ENCODE results near the gene PTPN14.

The PTPN14 gene

DNA sequence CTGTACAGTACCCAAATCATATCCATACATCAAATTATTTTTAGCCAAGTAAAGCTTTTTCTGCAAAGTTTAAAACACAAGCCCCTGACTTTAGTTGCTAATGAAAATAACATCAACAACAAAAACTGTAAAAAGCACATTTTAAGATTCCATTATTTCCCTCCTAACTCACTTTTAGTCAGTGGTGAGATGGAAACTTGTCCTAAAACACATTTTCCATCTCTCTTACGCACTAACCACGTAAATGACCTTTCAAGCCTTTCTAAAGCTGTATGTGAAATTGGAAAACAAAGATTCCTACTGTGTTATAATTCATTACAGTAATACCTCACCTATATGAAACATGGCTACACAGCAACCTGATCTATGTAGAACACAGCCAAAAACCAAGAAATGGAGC is 77.5 kb downstream of the PTPN14 start:
- no peak for DNase-seq

DNA sequence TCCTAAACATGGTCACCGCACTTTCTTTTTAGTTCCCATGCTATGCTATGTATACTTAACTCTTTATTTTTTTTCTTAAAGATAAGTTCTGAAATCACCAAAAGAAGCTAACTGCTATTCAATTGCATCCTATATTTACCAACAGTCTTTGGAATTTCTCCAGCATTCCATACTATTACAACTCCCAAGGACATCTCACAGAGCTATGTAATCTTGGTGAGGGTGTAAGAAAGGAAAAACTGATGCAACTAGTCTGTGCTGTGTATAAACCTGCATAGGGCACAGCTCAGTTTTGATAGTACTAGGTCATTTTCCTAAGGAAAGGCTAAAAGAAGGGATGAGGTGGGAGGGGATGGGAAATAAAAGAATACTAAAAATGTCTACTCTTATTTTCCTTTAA is 78.0 kb downstream of the PTPN14 start:
- DNase-seq = no peak

DNA sequence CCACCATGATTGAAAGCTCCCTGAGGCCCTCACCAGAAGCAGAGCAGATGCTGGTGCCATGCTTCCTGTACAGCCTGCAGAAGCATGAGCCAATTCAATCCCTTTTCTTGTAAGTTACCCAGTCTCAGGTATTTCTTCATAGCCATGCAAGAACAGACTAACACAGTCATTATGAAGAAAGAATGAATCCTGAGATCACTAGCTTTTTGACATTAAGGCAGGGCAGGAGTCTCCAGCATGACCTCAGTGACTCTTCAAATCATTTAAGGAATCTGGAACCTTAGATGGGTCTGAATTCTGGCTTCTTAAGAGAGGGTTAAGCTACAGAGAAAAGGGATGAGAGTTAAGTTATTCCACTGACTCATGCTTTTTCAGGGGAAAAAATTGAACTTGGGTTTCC is 79.0 kb downstream of the PTPN14 start:
- no peak for DNase-seq

DNA sequence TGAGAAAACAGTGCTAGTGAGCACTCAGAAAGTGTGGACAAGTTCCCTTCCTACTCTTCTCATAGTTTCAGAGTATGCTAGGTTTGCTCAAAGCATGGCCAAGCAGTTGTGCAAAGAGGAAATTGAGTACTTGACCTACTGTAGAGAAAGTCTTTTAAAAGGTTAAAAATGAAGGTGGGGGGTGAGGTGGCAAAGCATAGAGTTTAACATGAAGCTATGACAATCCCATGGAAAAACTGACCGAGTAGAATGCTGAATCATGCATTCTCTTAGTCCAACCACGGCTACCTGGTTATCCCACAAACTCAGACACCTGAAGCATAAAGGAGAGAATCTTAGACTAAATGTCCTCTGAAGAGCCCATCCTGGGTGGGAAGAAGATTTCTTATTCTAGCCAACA is 79.9 kb downstream of the PTPN14 start:
- no peak for DNase-seq

DNA sequence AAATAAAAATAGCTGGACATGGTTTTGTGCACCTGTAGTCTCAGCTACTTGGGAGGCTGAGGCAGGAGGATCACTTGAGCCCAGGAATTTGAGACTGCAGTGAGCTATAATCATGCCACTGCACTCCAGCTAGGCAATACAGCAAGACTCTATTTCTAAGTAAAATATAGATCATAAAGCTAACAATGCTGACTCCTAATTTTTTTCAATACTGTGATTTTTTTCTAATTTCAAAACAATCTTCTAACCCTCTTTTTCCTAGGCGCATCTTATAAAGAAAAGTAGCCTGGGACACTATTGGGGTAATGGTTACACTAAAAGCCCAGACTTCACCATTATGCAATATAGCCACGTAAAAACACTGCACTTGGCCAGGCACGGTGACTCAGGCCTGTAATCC is 81.3 kb downstream of the PTPN14 start:
- no peak for DNase-seq

DNA sequence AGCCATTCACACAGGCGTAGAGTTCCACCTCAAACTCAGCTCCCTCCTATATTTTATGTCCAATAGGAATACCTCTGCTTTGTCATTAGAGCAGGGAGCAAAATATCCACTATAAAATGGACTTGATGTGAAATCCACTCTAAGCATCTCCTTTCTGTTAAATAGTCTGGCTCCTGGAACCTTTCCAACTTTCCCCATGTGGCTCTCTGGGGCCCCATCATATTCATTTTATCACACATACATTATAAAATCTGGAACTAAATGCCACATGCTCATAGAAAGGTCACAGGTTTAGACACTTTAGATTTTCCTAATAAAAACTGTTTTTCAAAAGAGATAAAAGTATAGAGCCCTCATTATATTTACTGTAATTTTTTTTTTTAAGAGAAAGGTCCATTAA is 82.1 kb downstream of the PTPN14 start:
- DNase-seq = no peak

DNA sequence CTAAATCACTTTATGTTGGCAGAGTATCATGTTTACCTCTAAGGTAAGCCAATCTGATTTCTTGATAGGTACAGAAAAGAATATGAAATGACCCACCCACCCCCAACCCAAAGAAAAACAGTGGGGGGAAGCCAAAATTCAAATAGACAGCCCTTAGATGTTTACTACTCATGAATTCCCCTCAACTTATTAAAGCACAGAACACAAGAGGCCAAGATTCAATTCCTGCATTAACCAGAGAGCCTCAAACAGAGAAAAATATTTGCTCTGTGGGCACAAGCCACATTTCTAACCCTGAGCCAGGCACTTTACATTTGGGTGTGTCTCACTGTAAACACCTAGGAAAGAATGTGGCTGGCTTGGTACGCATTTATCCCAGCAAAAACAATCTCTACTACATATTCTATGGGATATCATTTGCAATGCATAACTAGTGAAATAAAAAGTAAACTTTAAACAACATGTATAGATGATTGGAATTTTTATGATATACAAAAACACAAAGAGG is 84.3 kb downstream of the PTPN14 start:
- no peak for DNase-seq

DNA sequence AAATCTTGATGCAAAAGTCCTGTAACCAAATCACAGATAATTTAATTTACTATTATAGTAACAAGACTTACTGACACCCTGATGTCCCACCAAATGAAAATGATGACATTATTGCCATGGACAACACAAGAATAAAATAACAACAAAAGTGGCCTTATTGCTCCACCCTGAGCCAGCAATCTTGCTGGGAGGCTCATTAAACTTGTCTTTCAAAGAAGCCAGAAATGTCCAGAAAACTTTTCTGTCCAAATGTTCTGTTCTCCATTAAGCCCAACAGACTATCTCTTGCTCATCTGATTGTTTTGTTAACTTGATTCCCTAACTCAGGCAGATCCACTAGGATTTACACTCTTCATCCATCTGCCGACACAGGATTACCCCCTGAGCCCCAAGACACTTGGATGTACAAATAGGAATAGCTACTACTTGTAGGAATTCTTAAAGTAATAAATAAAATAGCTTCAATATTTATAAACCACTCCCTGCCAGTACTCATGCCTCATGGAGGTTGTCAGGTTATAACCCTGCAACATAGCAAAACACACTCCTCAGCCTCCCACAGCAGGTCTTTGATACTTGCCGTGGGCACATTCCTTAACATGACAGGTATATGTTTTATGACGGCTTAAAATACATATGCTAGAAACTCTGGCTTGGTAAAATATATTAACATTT is 84.9 kb downstream of the PTPN14 start:
- no peak for DNase-seq

DNA sequence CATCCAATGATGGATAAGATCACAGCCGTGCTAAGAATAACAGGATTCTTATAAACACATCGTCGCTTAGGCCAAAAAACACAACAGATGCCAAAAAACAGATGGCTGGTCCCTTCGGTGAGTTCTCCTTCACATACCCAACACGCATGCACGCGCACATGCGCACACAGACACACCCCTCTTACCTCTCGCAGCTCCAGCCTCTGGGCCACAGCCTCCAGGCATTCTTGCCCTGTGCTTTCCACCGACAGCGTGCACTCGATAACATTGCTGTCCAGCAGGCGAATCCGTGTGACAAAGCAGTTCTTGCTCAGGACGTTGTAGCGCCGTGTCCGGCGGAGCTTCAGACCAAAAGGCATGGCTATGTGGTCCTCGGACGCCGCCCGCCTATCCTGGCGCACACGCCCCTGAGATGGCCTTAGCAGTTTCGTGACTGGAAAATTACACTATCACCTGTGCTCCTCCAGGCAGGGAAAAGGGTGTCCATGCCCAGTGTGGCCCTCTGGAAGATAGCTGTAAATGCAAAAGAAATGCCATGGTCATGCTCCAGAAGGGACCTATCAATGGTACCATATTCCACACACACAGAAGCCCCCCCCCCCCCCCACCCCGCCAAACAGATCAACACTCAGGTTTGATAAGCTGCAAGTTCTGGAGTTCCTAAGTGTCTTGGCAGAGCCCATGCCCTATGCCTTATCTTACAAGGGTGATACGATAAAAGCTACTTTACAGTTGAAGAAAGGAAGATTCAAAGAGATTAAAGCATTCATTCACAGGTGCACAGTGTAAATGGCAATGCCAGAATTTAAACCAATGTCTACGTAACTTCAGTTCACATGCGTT is 86.7 kb downstream of the PTPN14 start:
- no peak for DNase-seq

DNA sequence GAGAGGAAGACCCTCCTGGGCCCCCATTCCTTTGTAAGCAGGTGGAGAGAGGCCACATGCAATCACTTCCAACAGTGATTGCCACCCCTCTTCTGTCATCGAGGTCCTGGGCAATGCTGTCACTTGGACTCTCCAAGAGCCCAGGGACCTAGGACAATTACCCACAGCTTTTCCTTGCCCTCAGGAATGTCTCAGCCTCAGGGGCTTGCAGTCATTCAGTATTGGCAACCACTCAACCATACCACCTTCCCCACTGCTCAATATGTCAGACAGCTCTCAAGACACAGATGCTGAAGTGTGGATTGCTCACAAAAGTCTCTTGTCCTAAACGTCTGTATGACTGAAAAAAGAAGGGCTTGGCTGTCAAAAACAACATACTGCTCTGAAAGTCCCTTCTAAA is 87.8 kb downstream of the PTPN14 start:
- no peak for DNase-seq

DNA sequence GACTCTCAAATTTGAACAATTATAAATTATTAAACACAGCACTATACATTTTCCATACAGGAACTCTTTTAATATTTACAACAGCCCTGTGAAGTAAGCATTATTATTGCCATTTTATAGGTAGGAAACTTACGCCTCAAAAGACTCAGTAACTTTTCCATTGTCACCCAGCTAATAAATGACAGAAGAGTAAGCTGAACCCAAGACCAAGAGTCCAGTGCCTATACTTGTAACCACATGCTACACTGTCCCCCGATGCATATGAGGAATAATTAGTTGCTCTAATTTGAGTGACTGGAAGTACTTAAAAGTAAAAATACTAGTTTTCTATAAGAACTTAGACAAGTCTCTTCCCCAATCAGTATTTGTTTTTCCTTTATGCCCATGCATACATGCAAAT is 88.5 kb downstream of the PTPN14 start:
- no peak for DNase-seq

DNA sequence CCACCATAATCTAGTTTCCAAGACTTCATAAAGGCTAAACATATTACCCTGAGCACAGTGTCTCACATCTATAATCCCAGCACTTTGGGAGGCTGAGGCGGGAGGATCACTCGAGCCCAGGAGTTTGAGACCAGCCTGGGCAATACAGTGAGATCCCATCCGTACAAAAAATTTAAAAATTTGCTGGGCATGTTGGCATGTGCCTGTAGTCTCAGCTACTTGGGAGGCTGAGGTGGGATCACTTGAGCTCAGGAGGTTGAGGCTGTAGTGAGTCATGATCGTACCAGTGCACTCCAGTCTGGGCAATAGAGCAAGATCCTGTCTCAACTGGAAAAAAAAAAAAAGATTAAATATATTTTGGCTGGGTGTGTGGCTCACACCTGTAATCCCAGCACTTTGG is 90.1 kb downstream of the PTPN14 start:
- DNase-seq = no peak

DNA sequence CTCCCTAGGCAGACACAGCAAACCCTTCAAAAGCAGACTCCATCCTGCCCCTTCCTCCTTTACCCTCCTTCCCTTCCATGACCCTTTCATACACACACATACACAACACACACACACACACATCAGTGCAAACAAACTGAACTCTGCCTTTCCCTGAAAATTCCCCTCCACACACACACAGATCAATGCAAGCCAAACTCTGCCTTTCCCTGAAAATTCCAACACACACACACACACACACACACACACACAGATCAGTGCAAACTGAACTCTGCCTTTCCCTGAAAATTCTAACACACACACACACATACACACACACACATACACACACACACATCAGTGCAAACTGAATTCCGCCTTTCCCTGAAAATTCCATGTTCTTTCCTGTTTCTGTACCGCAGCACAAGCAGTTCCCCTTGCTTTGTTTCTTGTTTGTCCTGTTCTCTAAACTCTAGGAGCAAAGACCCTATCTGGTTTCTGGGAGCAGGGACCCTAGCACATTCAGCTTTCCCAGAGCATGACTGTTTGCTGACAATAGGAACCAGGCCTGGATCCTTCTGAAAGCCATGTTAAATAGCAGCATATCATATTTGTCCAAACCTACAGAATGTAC is 91.0 kb downstream of the PTPN14 start:
- DNase-seq = no peak

DNA sequence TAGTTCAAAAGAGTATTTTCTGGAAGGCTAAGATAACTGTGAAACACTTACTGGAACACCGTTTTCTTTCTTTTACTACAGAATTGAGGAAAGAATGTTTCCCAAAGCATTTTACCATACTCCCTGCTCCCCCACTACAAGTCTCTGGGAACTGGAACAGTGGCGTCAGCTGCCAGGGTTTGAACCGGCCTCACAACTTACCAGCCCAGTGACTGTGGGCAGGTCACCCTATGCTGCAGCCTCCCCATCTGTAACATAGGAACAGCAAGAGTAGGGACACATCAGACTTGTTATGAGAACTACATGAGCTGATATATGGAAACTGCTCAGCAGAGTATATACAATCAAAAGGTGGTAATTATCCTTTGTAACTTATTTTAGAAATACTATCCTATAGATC is 91.5 kb downstream of the PTPN14 start:
- no peak for DNase-seq

DNA sequence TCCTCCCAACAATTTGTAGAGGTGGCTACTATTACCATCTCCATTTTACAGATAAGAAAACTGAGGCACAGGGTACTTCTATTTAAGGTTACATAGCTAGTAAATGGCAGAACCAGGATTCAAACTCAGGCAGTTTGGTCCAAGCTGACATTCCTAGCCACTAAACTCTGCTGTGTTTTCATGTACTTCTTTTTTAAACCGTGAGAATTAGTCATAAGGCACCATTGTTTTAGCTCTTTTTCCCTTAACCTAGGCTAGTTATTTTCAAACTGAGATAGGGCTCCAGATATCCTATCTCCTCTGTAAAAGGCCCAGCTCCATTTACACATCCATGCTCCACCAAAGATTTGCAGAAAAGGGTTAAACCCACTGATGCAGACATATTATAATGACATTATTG is 92.9 kb downstream of the PTPN14 start:
- no peak for DNase-seq

DNA sequence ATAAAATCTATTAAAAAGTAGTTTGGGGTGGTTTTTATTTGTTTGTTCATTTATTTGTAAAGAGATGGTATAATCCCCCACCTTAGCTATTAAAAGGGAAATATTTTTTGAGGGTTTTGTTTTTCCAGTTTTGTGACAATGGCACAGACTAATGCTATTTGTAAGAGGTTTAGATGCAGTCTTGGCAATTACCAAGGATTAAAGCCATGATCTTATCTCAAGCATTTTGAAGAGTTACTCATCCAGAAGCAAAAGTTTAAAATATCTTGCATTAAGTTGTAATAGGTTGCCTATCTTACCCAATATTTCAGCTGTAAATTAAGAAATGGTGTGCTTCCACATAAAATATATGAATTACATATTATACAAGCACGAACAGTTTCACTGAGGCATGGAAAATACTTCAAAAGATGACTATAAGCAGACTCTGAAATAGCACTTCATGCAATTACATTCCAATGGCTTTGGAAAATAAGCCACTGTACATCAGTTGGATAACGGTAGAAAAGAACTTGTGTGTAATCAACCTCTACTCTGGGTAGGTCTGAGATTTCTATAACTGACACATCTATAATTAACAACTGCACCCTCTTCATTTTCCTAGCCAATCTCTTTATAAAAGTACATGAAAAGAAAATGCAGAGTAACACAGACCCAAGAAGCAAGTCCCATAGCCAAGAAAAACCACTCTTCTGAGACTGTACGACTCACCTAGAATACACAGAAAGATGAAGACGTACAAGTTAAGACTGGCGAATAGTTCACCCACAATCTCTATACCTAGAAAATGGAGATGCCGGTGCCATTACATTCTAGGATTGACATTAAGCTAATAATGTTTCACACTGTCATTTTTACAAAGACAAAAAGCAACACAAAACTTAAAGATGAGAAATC is 95.2 kb downstream of the PTPN14 start:
- DNase-seq = no peak

DNA sequence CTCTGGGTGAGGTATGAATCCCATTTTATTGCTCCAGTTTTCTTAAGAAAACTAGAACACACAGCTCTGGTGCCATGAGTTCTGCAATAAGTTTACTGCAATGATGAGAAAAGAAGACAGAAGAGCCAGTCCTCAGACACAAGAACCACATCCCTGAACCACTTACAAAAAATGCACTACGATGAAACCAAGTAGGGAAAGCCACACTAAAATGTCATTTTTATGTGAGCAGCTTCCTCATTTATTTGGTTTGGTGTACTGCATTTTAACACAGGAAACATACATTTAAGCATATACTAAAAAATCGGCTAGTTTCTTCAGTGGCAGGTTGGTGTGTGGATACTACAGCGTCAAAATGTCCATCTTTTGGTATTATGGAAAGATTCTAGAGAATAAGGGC is 95.9 kb downstream of the PTPN14 start:
- no peak for DNase-seq

DNA sequence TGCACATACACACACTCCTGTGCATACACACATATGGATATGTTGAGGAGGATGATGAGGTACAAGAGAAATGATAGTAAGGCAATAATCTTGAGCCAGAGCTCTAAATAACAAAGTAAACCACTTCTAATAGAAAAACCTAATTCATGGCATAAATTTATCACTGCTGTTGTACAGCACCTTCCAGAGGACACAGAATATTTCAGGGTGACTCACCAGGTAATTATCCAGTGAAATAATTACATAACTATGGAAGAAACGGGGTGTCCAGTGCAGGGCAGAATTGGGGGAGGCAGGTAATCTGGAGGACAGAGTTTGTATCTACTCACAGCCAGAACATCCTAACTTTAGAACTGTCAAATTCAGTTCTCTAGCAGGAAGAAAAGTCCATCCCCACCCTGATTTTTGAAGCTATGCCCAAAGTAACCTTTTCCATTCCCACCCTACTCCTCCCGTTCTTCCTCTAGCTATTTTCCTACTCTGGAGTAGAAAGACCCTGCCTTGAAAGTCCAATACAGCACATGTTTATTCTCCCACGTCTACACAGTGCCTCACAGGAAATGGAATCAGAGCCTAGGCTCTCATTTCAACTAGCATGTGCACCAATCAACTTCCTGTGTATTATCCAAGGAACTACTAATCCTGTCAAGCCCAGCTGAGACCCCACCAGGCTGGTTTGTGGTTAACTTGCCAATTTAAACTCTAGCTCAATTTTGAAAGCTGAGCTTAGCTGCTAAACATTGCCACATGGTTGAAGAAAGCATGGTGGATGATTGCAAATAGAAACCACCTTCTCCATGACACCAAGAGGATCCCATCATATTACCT is 96.6 kb downstream of the PTPN14 start:
- no peak for DNase-seq

DNA sequence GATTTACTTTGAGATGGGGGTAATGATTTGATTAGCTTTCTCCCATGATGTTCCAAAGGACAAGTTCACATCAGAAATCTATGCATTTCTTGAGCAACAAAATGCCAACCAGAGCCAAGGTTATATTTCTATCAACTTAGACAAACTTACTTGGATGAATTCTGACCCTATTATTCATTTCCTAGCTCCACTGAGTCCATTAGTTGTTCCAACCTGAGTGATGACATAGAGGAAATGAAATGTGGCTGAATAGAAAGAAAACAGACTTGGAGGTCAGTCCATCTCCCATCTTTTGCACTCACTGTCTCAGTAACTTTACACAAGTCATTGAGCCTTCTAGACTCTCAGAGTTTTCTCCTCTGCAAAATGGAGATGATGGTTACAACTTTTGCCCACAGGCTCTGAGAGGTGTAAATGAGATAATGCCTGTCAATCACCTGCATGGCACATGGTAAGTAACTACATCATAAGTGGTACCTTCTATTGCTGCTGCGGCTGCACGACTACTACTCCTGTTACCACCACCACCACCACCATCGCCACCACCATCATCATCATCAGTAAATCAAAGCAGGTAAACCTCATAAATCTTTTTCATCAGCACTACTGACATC is 98.2 kb downstream of the PTPN14 start:
- DNase-seq = no peak

DNA sequence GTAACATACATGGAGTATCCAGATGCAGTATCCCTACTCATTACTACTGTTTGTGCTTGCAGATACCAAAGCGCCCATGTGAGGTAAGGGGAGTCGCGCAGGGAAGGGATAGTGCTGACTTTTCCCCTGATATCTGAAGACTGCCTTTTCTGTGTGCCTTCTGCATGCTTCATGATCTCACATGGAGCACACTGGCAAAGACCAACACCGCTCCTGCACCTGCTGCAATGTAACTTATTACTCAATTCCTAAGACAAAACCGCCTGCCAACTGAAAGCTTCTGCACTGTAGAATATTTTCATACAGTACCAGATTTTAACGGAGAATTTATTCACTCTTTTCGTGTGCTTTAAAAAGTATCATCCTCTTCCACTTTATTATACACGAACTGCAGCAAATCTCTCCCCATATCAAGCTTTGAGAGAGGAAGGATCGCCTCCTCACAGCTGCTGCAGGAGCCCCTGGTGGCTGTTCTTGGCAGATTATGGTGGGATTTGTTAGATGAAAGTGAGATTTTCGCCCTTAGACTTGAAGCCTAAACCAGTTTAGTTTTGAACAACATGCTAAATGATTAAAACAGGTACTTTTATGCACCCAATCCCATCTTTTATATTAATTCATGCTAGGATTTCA is 99.1 kb downstream of the PTPN14 start:
- no peak for DNase-seq

DNA sequence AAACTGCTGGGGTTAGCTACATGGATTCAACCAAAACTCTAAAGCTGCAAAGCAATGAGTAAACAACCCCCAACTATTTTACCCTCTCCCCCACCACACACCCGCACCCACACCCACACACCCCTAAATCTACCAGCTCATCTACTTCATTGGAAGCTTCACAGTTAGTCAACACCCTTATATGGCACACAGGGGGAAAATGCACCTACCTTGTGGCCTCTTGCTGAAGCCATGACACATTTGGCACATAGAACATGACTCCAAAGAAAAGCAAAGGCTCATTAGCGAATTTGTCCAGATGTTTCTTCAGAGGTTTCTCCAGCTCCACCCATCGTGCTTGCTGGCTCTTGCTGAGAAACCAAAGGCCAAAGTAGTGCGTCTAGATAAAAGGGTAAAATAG is 99.8 kb downstream of the PTPN14 start:
- DNase-seq = no peak
